GM12801 (cell line): ENCODE results near the gene LARGE1.

Experiments
- CTCF ChIP-seq: IDR thresholded peaks from one replicate; pipeline ENCODE4 v1.5.1; 2011; ENCODE audit warnings: control low read depth; ENCODE audit not compliant: insufficient read length; ENCODE audit errors: extremely low read depth

LARGE1 gene

DNA sequence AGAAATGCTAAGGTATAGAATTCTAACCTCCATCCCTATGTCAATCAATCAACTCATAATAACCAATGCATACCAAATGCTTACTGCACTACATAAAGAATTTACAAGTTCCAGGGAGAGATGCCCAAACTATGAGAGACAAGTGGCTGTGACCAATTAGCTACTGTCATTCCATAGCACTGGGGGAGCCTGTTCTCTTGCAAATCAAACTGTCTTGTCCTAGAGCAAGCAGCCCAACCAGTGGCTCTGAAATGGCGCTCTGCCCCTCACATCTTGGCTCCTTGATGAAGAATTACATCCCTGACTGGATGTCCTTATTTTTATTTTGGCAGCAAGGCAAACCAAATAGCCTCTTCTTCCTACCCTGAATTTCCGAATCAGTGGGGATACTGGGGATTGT is 589.7 kb downstream of the LARGE1 start:
- no peak for TF ChIP-seq CTCF

DNA sequence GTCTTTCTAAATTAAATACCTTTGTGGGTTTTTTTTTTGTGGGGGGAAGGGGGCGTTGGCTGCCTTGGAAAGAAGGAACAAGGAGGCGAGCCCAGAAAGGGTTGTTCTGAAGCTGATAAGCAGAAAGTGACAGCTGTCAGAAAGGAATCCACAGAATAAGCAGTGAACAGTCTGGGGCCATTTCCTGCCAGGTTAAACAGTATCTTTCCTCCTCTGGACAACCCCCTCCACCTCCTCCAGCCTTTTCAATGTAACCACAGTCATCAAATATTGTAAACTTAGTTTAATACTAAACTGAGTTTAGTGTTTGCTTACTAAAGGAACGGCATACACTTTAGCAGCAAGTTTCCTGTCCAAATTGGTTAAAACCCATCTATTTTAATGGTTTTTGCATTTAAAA is 590.9 kb downstream of the LARGE1 start:
- TF ChIP-seq CTCF: no peak

- TF ChIP-seq CTCF: no peak
Measured at GRCh38 chr22:33328789-33329296, 591.4 kb downstream of the LARGE1 start.

GRCh38 chr22:33327348-33327860 is 592.9 kb downstream of the LARGE1 start:
- TF ChIP-seq CTCF: no peak

GRCh38 chr22:33326540-33327295 is 593.6 kb downstream of the LARGE1 start:
- TF ChIP-seq CTCF: no peak

DNA sequence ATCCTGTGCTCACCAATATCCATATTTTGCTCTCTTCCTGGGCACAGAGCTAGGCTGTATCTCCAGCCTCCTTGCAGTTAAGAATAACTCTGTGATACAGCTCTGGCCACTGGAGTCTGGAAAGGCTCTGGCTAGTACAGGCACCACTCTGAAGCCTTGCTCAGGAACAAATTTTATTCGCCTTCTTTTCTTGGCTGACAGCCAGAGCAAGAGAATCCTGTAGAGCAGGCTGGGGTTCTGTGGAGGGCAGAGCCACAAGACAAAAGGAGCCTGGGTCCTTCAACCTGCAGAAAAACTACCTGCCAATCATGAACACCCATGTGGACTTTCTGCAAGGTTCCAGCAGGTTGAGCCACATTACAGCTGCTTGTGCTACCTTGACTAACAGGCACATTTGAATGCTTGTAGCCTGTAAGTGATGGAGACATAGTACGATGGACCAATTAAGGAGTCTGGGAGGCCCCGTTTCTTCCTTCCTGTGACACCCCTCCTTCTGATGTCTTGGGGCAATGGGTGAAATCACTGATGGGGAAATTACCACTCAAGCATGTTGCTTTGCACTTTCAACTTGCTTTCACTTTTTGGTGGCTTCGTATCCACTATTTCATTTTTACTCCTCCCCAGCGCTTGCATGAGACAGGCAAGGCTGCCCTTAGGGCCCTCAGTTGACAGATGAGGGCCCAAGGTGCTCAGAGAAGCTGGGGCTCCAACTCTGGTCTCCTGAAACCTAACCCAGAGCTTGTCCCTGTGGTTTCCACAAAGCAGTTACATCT is 594.9 kb downstream of the LARGE1 start:
- TF ChIP-seq CTCF: no peak

GRCh38 chr22:33324228-33324627 is 596.0 kb downstream of the LARGE1 start:
- no peak for TF ChIP-seq CTCF
